GM13976 (cell line): ENCODE results near the gene GARIN5A.

Experiments used
- DNase-seq: peaks from one replicate; pipeline ENCODE4 v3.0.0; 2012; ENCODE audit warnings: low spot score
- in situ Hi-C: fragments of 300-500 bp; cut with MboI; formaldehyde crosslinking; loops from one replicate; pipeline ENCODE4 v1.12.0; 2022; ENCODE audit warnings: low sequenced_read_pairs, mixed read lengths, inconsistent platforms; ENCODE audit not compliant: unreplicated experiment
- TF ChIP-seq, protein P1 (sequence below): IDR thresholded peaks from 2 replicates; pipeline ENCODE4 v1.5.1; 2012; ENCODE audit warnings: borderline replicate concordance, mild to moderate bottlenecking; ENCODE audit not compliant: insufficient read depth; ENCODE audit errors: extremely low read depth, missing control alignments, control extremely low read depth

Gene GARIN5A

DNA sequence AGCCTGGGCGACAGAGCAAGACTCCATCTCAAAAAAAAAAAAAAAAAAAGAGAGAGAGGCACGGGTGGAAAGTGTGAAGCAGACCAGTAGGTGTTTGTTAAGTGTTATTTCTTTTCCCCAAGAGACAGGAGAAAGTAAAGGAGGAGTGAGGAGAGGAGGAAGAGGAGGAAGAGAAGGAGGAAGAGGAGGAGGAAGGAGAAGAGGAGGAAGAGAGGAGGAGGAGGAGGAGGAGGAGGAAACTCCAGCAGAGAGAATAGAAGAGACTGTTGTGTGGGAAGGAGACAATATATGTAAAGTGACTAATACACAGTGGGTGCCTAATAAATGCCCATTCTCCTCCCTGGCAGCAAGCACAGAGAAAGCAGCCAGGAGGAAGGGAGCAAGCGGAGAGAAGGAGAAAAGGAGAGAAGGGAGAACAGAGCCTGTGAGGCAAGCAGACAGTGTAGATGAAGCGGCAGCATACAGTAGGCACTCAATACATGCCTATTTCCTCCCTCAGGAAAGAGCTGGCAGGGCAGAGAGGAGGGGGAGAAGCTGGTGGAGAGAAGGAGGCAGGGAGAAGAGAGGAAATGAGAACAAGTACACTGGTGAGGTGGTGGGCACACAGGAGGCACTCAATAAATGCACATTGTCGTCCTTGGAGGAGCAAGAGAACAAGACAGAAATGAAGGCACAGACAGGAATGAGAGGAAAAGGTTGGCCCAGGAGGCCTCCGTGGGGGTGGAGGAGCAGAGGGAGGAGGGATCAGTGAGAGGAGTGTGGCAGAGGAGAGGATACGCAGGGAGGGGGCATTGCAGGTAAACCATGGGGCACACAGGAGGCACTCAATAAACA, 17.8 kb upstream of the GARIN5A start:
- no peak for DNase-seq
- in situ Hi-C loops = no loop called here
- TF ChIP-seq, protein P1, sequence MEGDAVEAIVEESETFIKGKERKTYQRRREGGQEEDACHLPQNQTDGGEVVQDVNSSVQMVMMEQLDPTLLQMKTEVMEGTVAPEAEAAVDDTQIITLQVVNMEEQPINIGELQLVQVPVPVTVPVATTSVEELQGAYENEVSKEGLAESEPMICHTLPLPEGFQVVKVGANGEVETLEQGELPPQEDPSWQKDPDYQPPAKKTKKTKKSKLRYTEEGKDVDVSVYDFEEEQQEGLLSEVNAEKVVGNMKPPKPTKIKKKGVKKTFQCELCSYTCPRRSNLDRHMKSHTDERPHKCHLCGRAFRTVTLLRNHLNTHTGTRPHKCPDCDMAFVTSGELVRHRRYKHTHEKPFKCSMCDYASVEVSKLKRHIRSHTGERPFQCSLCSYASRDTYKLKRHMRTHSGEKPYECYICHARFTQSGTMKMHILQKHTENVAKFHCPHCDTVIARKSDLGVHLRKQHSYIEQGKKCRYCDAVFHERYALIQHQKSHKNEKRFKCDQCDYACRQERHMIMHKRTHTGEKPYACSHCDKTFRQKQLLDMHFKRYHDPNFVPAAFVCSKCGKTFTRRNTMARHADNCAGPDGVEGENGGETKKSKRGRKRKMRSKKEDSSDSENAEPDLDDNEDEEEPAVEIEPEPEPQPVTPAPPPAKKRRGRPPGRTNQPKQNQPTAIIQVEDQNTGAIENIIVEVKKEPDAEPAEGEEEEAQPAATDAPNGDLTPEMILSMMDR = no peak

DNA sequence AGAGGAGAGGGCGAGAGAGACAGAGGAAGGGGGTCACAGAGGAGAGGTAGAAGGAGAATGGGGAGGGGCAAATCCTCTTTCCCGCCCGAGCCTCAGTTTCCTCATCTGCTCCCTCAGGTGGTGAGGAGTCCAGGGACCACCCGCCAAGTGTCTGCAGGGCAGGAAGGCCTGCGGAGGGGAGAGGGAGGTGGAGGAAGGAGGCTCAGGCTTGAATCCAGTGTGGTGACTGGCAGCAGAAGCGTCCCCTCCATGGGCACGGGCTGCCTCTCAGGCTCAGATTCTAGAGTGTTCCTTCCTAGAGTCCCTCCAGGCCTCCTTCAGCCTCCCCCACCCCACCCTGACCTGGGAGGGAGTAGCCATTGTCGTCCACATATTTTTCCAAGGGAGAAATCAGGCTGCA, 16.5 kb upstream of the GARIN5A start:
- no peak for DNase-seq
- TF ChIP-seq, protein P1 = no peak
- in situ Hi-C loops = no loop called here

DNA sequence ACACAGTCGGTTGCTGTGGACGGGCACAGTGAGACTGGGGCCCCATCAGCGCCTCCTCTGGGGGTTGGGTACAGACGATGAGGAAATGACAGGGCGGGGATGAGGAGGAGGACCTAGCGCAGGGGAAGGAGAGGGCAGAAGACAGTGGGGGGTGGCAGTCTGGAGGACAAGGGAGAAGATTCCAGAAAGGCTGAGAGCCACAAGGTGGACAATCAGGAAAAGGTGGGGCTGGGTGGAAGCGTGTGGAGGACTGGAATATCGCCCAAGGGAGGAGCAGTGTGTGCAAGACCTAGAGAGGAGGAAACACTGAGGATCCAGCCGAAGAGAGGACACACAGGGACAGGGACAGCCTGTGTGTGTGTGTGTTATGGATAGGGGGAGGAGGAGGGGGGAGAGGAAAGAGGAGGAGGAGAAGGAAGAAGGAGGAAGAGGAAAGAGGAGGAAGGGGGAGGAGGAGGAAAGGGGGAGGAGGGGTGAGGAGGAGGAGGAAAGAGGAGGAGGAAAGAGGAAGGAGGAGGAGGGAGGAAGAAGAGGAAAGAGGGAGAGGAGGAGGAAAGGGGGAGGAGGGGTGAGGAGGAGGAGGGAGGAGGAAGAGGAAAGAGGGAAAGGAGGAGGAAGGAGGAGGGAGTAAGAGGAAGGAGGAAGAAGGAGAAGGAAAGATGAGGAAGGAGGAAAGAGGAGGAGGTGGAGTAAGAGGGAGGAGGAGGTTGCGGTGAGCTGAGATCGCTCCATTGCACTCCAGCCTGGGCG, 15.8 kb upstream of the GARIN5A start:
- in situ Hi-C loops = no loop called here
- no peak for DNase-seq
- TF ChIP-seq, protein P1 = no peak

DNA sequence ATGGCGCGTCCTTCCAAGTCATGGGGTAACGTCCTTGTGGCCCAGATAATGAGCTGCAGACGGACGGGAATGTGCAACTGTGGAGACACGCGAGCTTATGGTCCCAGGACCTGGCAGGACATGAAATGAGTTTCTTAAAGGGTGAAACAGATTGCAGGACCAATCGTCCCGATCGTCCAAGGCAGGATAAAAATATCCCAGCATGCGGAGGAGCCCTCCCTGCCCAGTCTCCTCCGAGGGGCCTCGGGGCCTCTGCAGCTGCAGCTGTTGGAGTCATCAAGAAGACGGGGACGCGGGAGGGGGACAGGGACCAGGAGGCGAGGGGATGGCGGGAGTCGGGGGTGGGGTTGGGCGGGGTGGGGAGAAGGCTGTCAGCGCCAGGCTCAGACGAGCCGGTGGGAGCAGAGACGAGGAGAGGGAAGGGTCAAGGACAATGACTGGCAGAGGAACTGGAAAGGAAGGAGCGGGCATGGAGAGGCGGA, 14.4 kb upstream of the GARIN5A start:
- no peak for DNase-seq
- TF ChIP-seq, protein P1 = no peak
- in situ Hi-C loops = no loop called here

DNA sequence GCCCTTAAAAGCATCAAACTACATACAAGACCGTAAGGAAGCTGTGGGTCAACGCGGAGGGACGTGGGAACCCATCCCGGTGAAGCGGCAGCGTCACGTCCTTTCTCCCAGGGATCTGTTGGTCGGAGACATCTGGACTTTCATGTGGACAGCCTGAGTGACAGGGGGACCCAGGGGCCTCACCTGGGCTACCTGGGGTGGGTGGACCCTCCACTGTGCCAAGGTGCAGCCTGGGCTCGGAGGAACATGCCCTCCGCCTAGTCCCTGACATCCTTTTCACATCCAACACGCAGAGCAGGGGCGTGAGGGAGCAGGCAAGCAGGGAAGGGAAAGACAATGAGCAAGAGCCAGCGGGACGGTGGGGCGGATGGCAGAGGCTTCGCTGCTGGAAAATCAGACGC, 13.8 kb upstream of the GARIN5A start:
- in situ Hi-C loops = no loop called here
- DNase-seq = no peak
- TF ChIP-seq, protein P1 = no peak

DNA sequence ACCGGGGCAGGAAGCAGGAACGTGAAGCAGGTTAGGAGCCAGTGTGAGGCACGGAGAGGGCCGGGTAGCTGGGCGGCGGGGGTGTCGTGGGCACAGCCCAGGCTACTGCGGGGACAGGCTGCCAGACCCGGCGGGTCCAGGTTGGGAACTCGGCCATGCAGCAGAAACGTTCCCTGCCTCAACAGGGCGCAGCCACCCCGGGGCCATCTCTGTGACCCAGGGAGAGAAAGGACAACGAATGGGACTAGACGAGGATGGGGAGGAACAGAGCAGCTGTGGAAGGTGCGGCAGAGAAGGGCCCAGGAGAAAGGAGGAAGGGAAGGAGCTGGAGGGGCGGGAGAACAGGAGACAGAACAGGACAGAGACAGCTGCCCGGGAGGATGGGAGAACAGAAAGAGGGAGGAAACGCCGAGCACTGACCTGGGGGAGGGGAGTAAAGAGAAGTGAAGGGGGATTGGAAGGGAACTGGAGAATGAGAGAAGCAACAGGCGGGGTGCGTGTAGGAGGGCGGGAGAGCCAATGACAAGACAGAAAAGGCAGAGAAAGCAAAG, 12.9 kb upstream of the GARIN5A start:
- in situ Hi-C loops = no loop called here
- TF ChIP-seq, protein P1 = no peak
- no peak for DNase-seq
